HCT116 (cell line): ENCODE data around the gene GNG7. TPM values are rescaled to one million over a fixed set of nuclear protein-coding genes. Genes with fewer than 3 reads are reported as not detected.

Experiments used
- ATAC-seq: fragments of 200-7000 bp; cut with Tn5 transposase; 2 replicates; pipeline ENCODE4 v1.9.1; 2020; ENCODE audit warnings: mild to moderate bottlenecking, moderate library complexity
- BruUV-seq: library from RNA; stranded (reverse); fragments of 400-500 nt; replicated peaks from 2 replicates; lab custom pipeline; 2021; lab: Mats Ljungman, UMichigan
- CTCF ChIA-PET: fragments of 300-600 bp; sonication (Branson Sonifier 250); formaldehyde crosslinking; loops from one replicate; lab custom pipeline; 2021; ENCODE audit warnings: antibody characterized with exemption; lab: Charles Lee
- POLR2A ChIA-PET: fragments of 300-600, 350-600 bp; sonication (Branson Sonifier 250); formaldehyde crosslinking; loops from one replicate; lab custom pipeline; 2021; ENCODE audit warnings: antibody characterized with exemption; lab: Charles Lee
- RAD21 ChIA-PET, 2 experiments: fragments of 300-600 bp; sonication (Branson Sonifier 250); formaldehyde crosslinking; loops; one replicate each; lab custom pipeline; 2023; ENCODE audit warnings: low total read pairs in 2 of 2; ENCODE audit not compliant: uncharacterized antibody in 2 of 2, unreplicated experiment in 2 of 2, low non-redundant PET in 1 of 2; lab: Charles Lee
- DNase-seq: peaks from one replicate; pipeline ENCODE4 v3.0.0-alpha.2; 2010; ENCODE audit warnings: low read depth, low spot score
- H2AFZ ChIP-seq: fragments of 200-600 bp; shearing (Covaris generic), sonication (generic); 2 replicates; pipeline ENCODE4 v1.6.1; 2017; ENCODE audit warnings: low read depth, mixed run types, mixed read lengths, antibody characterized with exemption, low read length; ENCODE audit not compliant: poor library complexity, severe bottlenecking
- H3K27ac ChIP-seq: 2 replicates; pipeline ENCODE4 v1.5.1; 2012; ENCODE audit warnings: low read depth, low read length
- H3K27me3 ChIP-seq: fragments of 200-600 bp; sonication (generic); 2 replicates; pipeline ENCODE4 v1.6.1; 2016; ENCODE audit warnings: mixed run types, low read length, mixed read lengths; ENCODE audit not compliant: insufficient read depth
- H3K36me3 ChIP-seq, 2 experiments: fragments of 200-500 bp in 1 of 2; fragments of 200-600 bp in 1 of 2; sonication (Bioruptor generic) in 1 of 2; sonication (generic) in 1 of 2; 2 replicates each; pipeline versions ENCODE4 v1.5.1 to v1.6.1; 2014 to 2016; ENCODE audit warnings: low read length in 2 of 2, inconsistent platforms in 1 of 2, mixed read lengths in 1 of 2, mixed run types in 1 of 2; ENCODE audit not compliant: insufficient read depth in 2 of 2, control insufficient read depth in 1 of 2
- H3K4me1 ChIP-seq, 2 experiments: fragments of 200-600 bp in 1 of 2; sonication (generic) in 1 of 2; 2 replicates each; pipeline versions ENCODE4 v1.5.1 to v1.6.1; 2012 to 2017; ENCODE audit warnings: low read length in 2 of 2, inconsistent platforms in 1 of 2, mild to moderate bottlenecking in 1 of 2, mixed read lengths in 1 of 2, mixed run types in 1 of 2, moderate library complexity in 1 of 2; ENCODE audit not compliant: insufficient read depth in 2 of 2, control insufficient read depth in 1 of 2
- H3K4me2 ChIP-seq: fragments of 200-600 bp; sonication (generic); 2 replicates; pipeline ENCODE4 v1.6.1; 2017; ENCODE audit warnings: mixed run types, low read length, mixed read lengths
- H3K4me3 ChIP-seq, 2 experiments: fragments of 200-600 bp in 1 of 2; sonication (generic) in 1 of 2; replicated peaks in 1 of 2; 2 replicates each; pipeline ENCODE4 v1.5.1; 2011 to 2016; ENCODE audit warnings: low read length in 2 of 2, control low read depth in 1 of 2, low read depth in 1 of 2, mild to moderate bottlenecking in 1 of 2, mixed read lengths in 1 of 2, mixed run types in 1 of 2
- H3K79me2 ChIP-seq: fragments of 200-600 bp; sonication (generic); 2 replicates; pipeline ENCODE4 v1.6.1; 2017; ENCODE audit warnings: mild to moderate bottlenecking, mixed run types, low read length, moderate library complexity, mixed read lengths; ENCODE audit not compliant: insufficient read depth
- H3K9ac ChIP-seq: fragments of 200-600 bp; sonication (generic); 2 replicates; pipeline ENCODE4 v1.6.1; 2016; ENCODE audit warnings: low read length, mixed read lengths
- H3K9me2 ChIP-seq: fragments of 200-600 bp; sonication (generic), shearing (Covaris generic); 2 replicates; pipeline ENCODE4 v1.6.1; 2017; ENCODE audit warnings: mixed run types, mild to moderate bottlenecking, moderate library complexity; ENCODE audit not compliant: insufficient read depth
- H3K9me3 ChIP-seq, 2 experiments: fragments of 200-500 bp in 1 of 2; fragments of 200-600 bp in 1 of 2; sonication (Bioruptor generic) in 1 of 2; sonication (generic) in 1 of 2; 2 replicates each; pipeline ENCODE4 v1.6.1; 2014 to 2017; ENCODE audit warnings: low read length in 2 of 2, mixed read lengths in 2 of 2, inconsistent platforms in 1 of 2, low read depth in 1 of 2, mild to moderate bottlenecking in 1 of 2, mixed run types in 1 of 2, moderate library complexity in 1 of 2; ENCODE audit not compliant: control insufficient read depth in 1 of 2, insufficient read depth in 1 of 2
- H4K20me1 ChIP-seq: fragments of 200-600 bp; sonication (generic), shearing (Covaris generic); 2 replicates; pipeline ENCODE4 v1.6.1; 2017; ENCODE audit warnings: mixed run types, mild to moderate bottlenecking, moderate library complexity; ENCODE audit not compliant: insufficient read depth
- CBX3 ChIP-seq: IDR thresholded peaks from 2 replicates; pipeline ENCODE4 v1.6.1; 2012; ENCODE audit warnings: low read depth
- CEBPB ChIP-seq: IDR thresholded peaks from 2 replicates; pipeline ENCODE4 v1.6.1; 2012; ENCODE audit warnings: low read depth
- EZH2phosphoT487 ChIP-seq: fragments of 200-600 bp; IDR thresholded peaks from 2 replicates; pipeline ENCODE4 v1.6.1; 2018; ENCODE audit warnings: antibody characterized with exemption, borderline replicate concordance
- FOSL1 ChIP-seq: IDR thresholded peaks from 2 replicates; pipeline ENCODE4 v1.6.1; 2012; ENCODE audit warnings: low read depth
- POLR2A ChIP-seq: IDR thresholded peaks from 2 replicates; pipeline ENCODE4 v1.7.0; 2011; ENCODE audit warnings: borderline replicate concordance; ENCODE audit not compliant: insufficient read depth, insufficient read length; ENCODE audit errors: extremely low read depth
- REST ChIP-seq: IDR thresholded peaks from 2 replicates; pipeline ENCODE4 v1.6.1; 2012; ENCODE audit warnings: low read depth
- SP1 ChIP-seq: IDR thresholded peaks from 2 replicates; pipeline ENCODE4 v1.6.1; 2012; ENCODE audit warnings: low read depth
- SRF ChIP-seq: IDR thresholded peaks from 2 replicates; pipeline ENCODE4 v1.6.1; 2012; ENCODE audit warnings: low read depth
- intact Hi-C: fragments of 100-400 bp; cut with micrococcal nuclease; formaldehyde crosslinking; loops from 2 replicates; pipeline ENCODE4 v1.10.0; 2022
- total RNA-seq: library from RNA; stranded (reverse); gene quantifications from one replicate; pipeline ENCODE4 v1.2.1, GENCODE V29; 2021; ENCODE audit not compliant: unreplicated experiment

GNG7 gene
- total RNA-seq, 1 experiment from 2014 or later = 11.3 TPM

- H3K4me2 ChIP-seq = no peak overlapping the region
- ChIA-PET RAD21 (no interaction called here), CTCF (interaction anchor here (1.2 kb wide), 1 partner anchor 95 kb away, joined by 3 read pairs; no protein-coding TSS in a partner anchor), POLR2A (no interaction called here)
- no peak for ATAC-seq
- no peak for DNase-seq
- H3K4me1 ChIP-seq = peaks cover 0 to 6% of the 10 kb centered on the region in 2 experiments; a peak in 2 of 4 replicates
- intact Hi-C loops = no loop called here
- no peaks in the 10 kb centered on the region for H3K79me2 ChIP-seq
- TF ChIP-seq REST = no peak
- no peak for TF ChIP-seq EZH2phosphoT487
- TF ChIP-seq CEBPB = no peak
- no peak for TF ChIP-seq SRF
- no peak for TF ChIP-seq SP1
- TF ChIP-seq POLR2A = no peak
- no peak for TF ChIP-seq FOSL1
- no peak for TF ChIP-seq CBX3
- no peak overlapping the region for H3K4me3 ChIP-seq
- no peak overlapping the region for H3K27ac ChIP-seq
- H4K20me1 ChIP-seq = no peaks in the 10 kb centered on the region
- H3K36me3 ChIP-seq = no peaks in the 10 kb centered on the region
- no peaks in the 10 kb centered on the region for H3K9me2 ChIP-seq
- H3K9ac ChIP-seq = no peak overlapping the region
- H3K27me3 ChIP-seq = no peaks in the 10 kb centered on the region
- no TSS peak for BruUV-seq
- no peak overlapping the region for H2AFZ ChIP-seq
- H3K9me3 ChIP-seq = no peaks in the 10 kb centered on the region
Observed at GRCh38 chr19:2653710-2654707, 48.5 kb downstream of the GNG7 start.
